ENCODE measurements around the gene SIRPA.
A peak's percentile ranks its signal among the peaks of the same experiment; 100 is the strongest.

The SIRPA gene

GRCh38 chr20:1867495-1868260, 27.5 kb upstream of the SIRPA start:
- Histone ChIP-seq H3K27ac (no peak overlapping the region), H3K9ac (no peak overlapping the region), H3K4me3 (no peak overlapping the region), H3K36me3 (no peaks in the 10 kb centered on the region), H3K9me3 (no peaks in the 10 kb centered on the region), H4K20me1 (no peaks in the 10 kb centered on the region; the same call in 1 of the 2 replicates), H3K27me3 (no peaks in the 10 kb centered on the region), H3K4me2 (peak overlapping the region; percentile 74), H3K4me1 (peaks cover 44% of the 10 kb centered on the region)
- TF ChIP-seq Cebpa-rat (IDR thresholded peaks at IDR 0.05) = peak; percentile 72

- no peak overlapping the region for H3K27ac ChIP-seq
- peaks cover 41% of the 10 kb centered on the region for H3K4me1 ChIP-seq
- no peaks in the 10 kb centered on the region for H3K27me3 ChIP-seq
- H3K9me3 ChIP-seq = no peaks in the 10 kb centered on the region
- H3K9ac ChIP-seq = no peak overlapping the region
- H3K36me3 ChIP-seq = no peaks in the 10 kb centered on the region
- no peaks in the 10 kb centered on the region for H4K20me1 ChIP-seq
- H3K4me2 ChIP-seq = no peak overlapping the region
- no peak overlapping the region for H3K4me3 ChIP-seq
- TF ChIP-seq Cebpa-rat (IDR thresholded peaks at IDR 0.05) = no peak
Measured at GRCh38 chr20:1868856-1869255, 26.4 kb upstream of the SIRPA start.

- peak overlapping the region; percentile 38; the same call in 1 of the 2 replicates for H3K4me2 ChIP-seq
Measured at GRCh38 chr20:1870323-1870722, 24.9 kb upstream of the SIRPA start.

GRCh38 chr20:1870792-1871550, 24.2 kb upstream of the SIRPA start:
- peaks cover 37% of the 10 kb centered on the region for H3K4me1 ChIP-seq
- H3K36me3 ChIP-seq = no peaks in the 10 kb centered on the region
- H3K4me2 ChIP-seq = peak overlapping the region; percentile 38
- H4K20me1 ChIP-seq = no peaks in the 10 kb centered on the region
- H3K9me3 ChIP-seq = no peaks in the 10 kb centered on the region
- no peak overlapping the region for H3K9ac ChIP-seq
- H3K27me3 ChIP-seq = no peaks in the 10 kb centered on the region
- no peak overlapping the region for H3K27ac ChIP-seq
- no peak for TF ChIP-seq Cebpa-rat (IDR thresholded peaks at IDR 0.05)
- no peak overlapping the region for H3K4me3 ChIP-seq

More at GRCh38 chr20:1870323-1870722, 24.9 kb upstream of the SIRPA start:
- Histone ChIP-seq H3K27me3 (no peaks in the 10 kb centered on the region), H3K27ac (no peak overlapping the region), H3K4me3 (no peak overlapping the region), H3K4me1 (peaks cover 37% of the 10 kb centered on the region), H4K20me1 (no peaks in the 10 kb centered on the region), H3K9me3 (no peaks in the 10 kb centered on the region), H3K9ac (no peak overlapping the region), H3K36me3 (no peaks in the 10 kb centered on the region)
- TF ChIP-seq Cebpa-rat (IDR thresholded peaks at IDR 0.05) = no peak

GRCh38 chr20:1871807-1872458, 23.3 kb upstream of the SIRPA start:
- Histone ChIP-seq H3K9me3 (no peaks in the 10 kb centered on the region), H3K27ac (no peak overlapping the region), H4K20me1 (no peaks in the 10 kb centered on the region), H3K4me3 (no peak overlapping the region), H3K27me3 (no peaks in the 10 kb centered on the region), H3K9ac (no peak overlapping the region), H3K4me2 (no peak overlapping the region), H3K36me3 (no peaks in the 10 kb centered on the region), H3K4me1 (peaks cover 34% of the 10 kb centered on the region)
- TF ChIP-seq Cebpa-rat (IDR thresholded peaks at IDR 0.05) = no peak

- no peak for TF ChIP-seq Cebpa-rat (IDR thresholded peaks at IDR 0.05)
- no peaks in the 10 kb centered on the region for H3K36me3 ChIP-seq
- no peak overlapping the region for H3K4me2 ChIP-seq
- no peaks in the 10 kb centered on the region for H3K27me3 ChIP-seq
- no peak overlapping the region for H3K27ac ChIP-seq
- no peak overlapping the region for H3K4me3 ChIP-seq
- no peaks in the 10 kb centered on the region for H4K20me1 ChIP-seq
- H3K4me1 ChIP-seq = peaks cover 32% of the 10 kb centered on the region
- H3K9me3 ChIP-seq = no peaks in the 10 kb centered on the region
- no peak overlapping the region for H3K9ac ChIP-seq
Measured at GRCh38 chr20:1872459-1873097, 22.6 kb upstream of the SIRPA start.

GRCh38 chr20:1874450-1875182, 20.6 kb upstream of the SIRPA start:
- TF ChIP-seq Cebpa-rat (IDR thresholded peaks at IDR 0.05) = no peak
- Histone ChIP-seq H3K9ac (no peak overlapping the region), H3K4me2 (no peak overlapping the region), H3K4me3 (no peak overlapping the region), H3K4me1 (peaks cover 19% of the 10 kb centered on the region), H3K27me3 (no peaks in the 10 kb centered on the region), H3K27ac (no peak overlapping the region), H3K36me3 (no peaks in the 10 kb centered on the region), H3K9me3 (no peaks in the 10 kb centered on the region), H4K20me1 (no peaks in the 10 kb centered on the region)

- no peak overlapping the region for H3K4me3 ChIP-seq
- no peak overlapping the region for H3K27ac ChIP-seq
- H3K27me3 ChIP-seq = no peaks in the 10 kb centered on the region
- H4K20me1 ChIP-seq = no peaks in the 10 kb centered on the region
- H3K4me2 ChIP-seq = no peak overlapping the region
- no peaks in the 10 kb centered on the region for H3K36me3 ChIP-seq
- H3K9ac ChIP-seq = no peak overlapping the region
- no peaks in the 10 kb centered on the region for H3K9me3 ChIP-seq
- peaks cover 19% of the 10 kb centered on the region for H3K4me1 ChIP-seq
- no peak for TF ChIP-seq Cebpa-rat (IDR thresholded peaks at IDR 0.05)
Measured at GRCh38 chr20:1875183-1875554, 20.0 kb upstream of the SIRPA start.

- Histone ChIP-seq H3K4me2 (no peak overlapping the region), H3K9ac (no peak overlapping the region), H3K27me3 (no peaks in the 10 kb centered on the region), H3K4me1 (peaks cover 13% of the 10 kb centered on the region), H3K4me3 (no peak overlapping the region), H3K9me3 (no peaks in the 10 kb centered on the region), H3K27ac (no peak overlapping the region), H3K36me3 (no peaks in the 10 kb centered on the region), H4K20me1 (no peaks in the 10 kb centered on the region)
- no peak for TF ChIP-seq Cebpa-rat (IDR thresholded peaks at IDR 0.05)
Measured at GRCh38 chr20:1875762-1876161, 19.4 kb upstream of the SIRPA start.

Data from BLaER1 (cell line).